K562 (cell line): ENCODE measurements around the gene GAPDHS. TPM values are rescaled to one million over a fixed set of nuclear protein-coding genes. Genes with fewer than 3 reads are reported as not detected.
A peak's percentile ranks its signal among the peaks of the same experiment; 100 is the strongest.

Source experiments
- ATAC-seq: fragments of 200-7000 bp; cut with Tn5 transposase; 3 replicates; pipeline ENCODE4 v1.9.1; 2020; ENCODE audit warnings: moderate library complexity
- BruUV-seq: library from RNA; stranded (reverse); fragments of 400-500 nt; replicated peaks from 2 replicates; lab custom pipeline; 2021; lab: Mats Ljungman, UMichigan
- CTCF ChIA-PET: fragments of 300-600 bp; formaldehyde crosslinking; extraction: SDS; loops from one replicate; lab custom pipeline; 2021; ENCODE audit warnings: low intra/inter-chr PET ratio; lab: Yijun Ruan, JAX
- POLR2A ChIA-PET: fragments of 300-600, 350-650 bp; sonication (Branson Sonifier 250); formaldehyde crosslinking; extraction: SDS; loops from one replicate; lab custom pipeline; 2021; ENCODE audit warnings: antibody characterized with exemption, inconsistent platforms; lab: Yijun Ruan, JAX
- DNase-seq, 4 experiments: peaks; one replicate each; pipeline versions ENCODE4 v3.0.0 to v3.0.0-alpha.2; 2011 to 2018; ENCODE audit warnings: low spot score in 3 of 4, mixed read lengths in 3 of 4; ENCODE audit errors: extremely low read depth in 1 of 4
- FAIRE-seq: peaks from 2 replicates; lab custom pipeline; 2011; peaks lifted over from hg19 to GRCh38; lab: Jason Lieb, UNC
- H2AFZ ChIP-seq: 2 replicates; pipeline ENCODE4 v1.6.0; 2011; ENCODE audit warnings: low read depth, low read length, control low read depth, inconsistent platforms
- H3K27ac ChIP-seq: fragments of 200-600 bp; 3 replicates; pipeline ENCODE4 v1.8.0; 2011; ENCODE audit warnings: low read depth, mild to moderate bottlenecking, control low read depth, inconsistent platforms, low read length, moderate library complexity, mixed read lengths; ENCODE audit errors: extremely low read depth
- H3K27me3 ChIP-seq, 2 experiments: fragments of 300-600 bp in 1 of 2; 2 replicates in 1 of 2; 3 replicates in 1 of 2; pipeline versions ENCODE4 v1.6.0 to v1.8.0; 2011; ENCODE audit warnings: inconsistent platforms in 2 of 2, low read length in 2 of 2, mild to moderate bottlenecking in 1 of 2, mixed read lengths in 1 of 2, moderate library complexity in 1 of 2; ENCODE audit not compliant: control insufficient read depth in 2 of 2, insufficient read depth in 2 of 2
- H3K36me3 ChIP-seq: fragments of 300-600 bp; 3 replicates; pipeline ENCODE4 v1.8.0; 2011; ENCODE audit warnings: mild to moderate bottlenecking, low read length, inconsistent platforms; ENCODE audit not compliant: control insufficient read depth, insufficient read depth
- H3K4me1 ChIP-seq, 2 experiments: fragments of 200-600 bp in 1 of 2; replicated peaks in 1 of 2; 2 replicates in 1 of 2; 3 replicates in 1 of 2; pipeline versions ENCODE4 v1.5.1 to v1.8.0; 2011; ENCODE audit warnings: inconsistent platforms in 2 of 2, low read length in 2 of 2, mild to moderate bottlenecking in 1 of 2, mixed read lengths in 1 of 2, moderate library complexity in 1 of 2; ENCODE audit not compliant: control insufficient read depth in 2 of 2, insufficient read depth in 2 of 2
- H3K4me2 ChIP-seq: 2 replicates; pipeline ENCODE4 v1.6.1; 2011; ENCODE audit warnings: low read length, control low read depth, inconsistent platforms, mixed read lengths; ENCODE audit not compliant: insufficient read depth
- H3K4me3 ChIP-seq: fragments of 200-600 bp; sonication (generic), shearing (Covaris generic); 2 replicates; pipeline ENCODE4 v1.5.1; 2016; ENCODE audit warnings: control low read depth, inconsistent platforms
- H3K79me2 ChIP-seq: fragments of 200-600 bp; 3 replicates; pipeline ENCODE4 v1.8.0; 2011; ENCODE audit warnings: low read length, inconsistent platforms; ENCODE audit not compliant: control insufficient read depth, insufficient read depth
- H3K9ac ChIP-seq, 2 experiments: 2 replicates each; pipeline versions ENCODE4 v1.6.0 to v1.6.1; 2011; ENCODE audit warnings: low read depth in 2 of 2, low read length in 2 of 2, control low read depth in 1 of 2, inconsistent platforms in 1 of 2, mild to moderate bottlenecking in 1 of 2, mixed read lengths in 1 of 2; ENCODE audit not compliant: insufficient read depth in 1 of 2
- H3K9me1 ChIP-seq: one replicate; pipeline ENCODE4 v1.6.0; 2011; ENCODE audit warnings: inconsistent platforms, mild to moderate bottlenecking, low read length, moderate library complexity; ENCODE audit not compliant: control insufficient read depth, insufficient read depth
- H3K9me3 ChIP-seq: replicated peaks from 2 replicates; pipeline ENCODE4 v1.5.1; 2011; ENCODE audit warnings: low read depth, low read length, inconsistent platforms; ENCODE audit not compliant: control insufficient read depth, insufficient read depth
- H4K20me1 ChIP-seq: replicated peaks from 2 replicates; pipeline ENCODE4 v1.6.1; 2011; ENCODE audit warnings: low read length, inconsistent platforms, mixed read lengths; ENCODE audit not compliant: control insufficient read depth, insufficient read depth
- BCOR ChIP-seq: fragments of 450-650 bp; IDR thresholded peaks from 2 replicates; pipeline ENCODE4 v1.6.1; 2016
- GTF2F1 ChIP-seq: IDR thresholded peaks from 2 replicates; pipeline ENCODE4 v1.6.1; 2011; ENCODE audit warnings: low read depth, low read length, improper control_type of control experiment
- KDM4B ChIP-seq, 2 experiments: fragments of 450-650 bp in 1 of 2; sonication (generic) in 1 of 2; IDR thresholded peaks; 2 replicates each; pipeline ENCODE4 v1.6.1; 2016 to 2017; ENCODE audit warnings: borderline replicate concordance in 2 of 2, antibody characterized with exemption in 1 of 2, low read depth in 1 of 2, mild to moderate bottlenecking in 1 of 2
- MEIS2 ChIP-seq: fragments of 450-650 bp; IDR thresholded peaks from 2 replicates; pipeline ENCODE4 v1.6.1; 2014; ENCODE audit warnings: mild to moderate bottlenecking; ENCODE audit not compliant: partially characterized antibody
- NR1H2 ChIP-seq: sonication (generic); formaldehyde crosslinking; IDR thresholded peaks from 2 replicates; pipeline ENCODE4 v1.4.0; 2020; ENCODE audit warnings: mild to moderate bottlenecking, missing genetic modification reagents
- RBM25 ChIP-seq: fragments of 200-400 bp; formaldehyde crosslinking; IDR thresholded peaks from 2 replicates; pipeline ENCODE4 v1.6.1; 2018; ENCODE audit warnings: low read length, low read depth, moderate library complexity; ENCODE audit not compliant: severe bottlenecking
- ZNF146 ChIP-seq: IDR thresholded peaks from one replicate; pipeline ENCODE4 v1.6.1; 2018; ENCODE audit warnings: missing compliant biosample characterization; ENCODE audit not compliant: unreplicated experiment
- WGBS: fragments of 100-300 bp; shearing (Covaris generic); methylation state at CpG from one replicate; pipeline ENCODE4 v1.1.6; 2016; ENCODE audit warnings: low coverage, mixed read lengths; ENCODE audit not compliant: insufficient coverage; ENCODE audit errors: missing lambda C conversion rate; 5-methylcytosine and 5-hydroxymethylcytosine counted together
- in situ Hi-C: fragments of 300-500 bp; cut with MboI; formaldehyde crosslinking; loops from 4 replicates; pipeline ENCODE4 v1.15.0; 2018; ENCODE audit warnings: inconsistent platforms, mixed read lengths
- intact Hi-C: fragments of 100-400 bp; cut with micrococcal nuclease; formaldehyde crosslinking; loops from 2 replicates; pipeline ENCODE4 v1.14.2; 2022
- polyA plus RNA-seq, 8 experiments: library from polyadenylated mRNA; depleted of rRNA in 4 of 8; stranded (reverse) in 5 of 8; unstranded in 3 of 8; fragments of >200 nt; fragmentation: Nextera tagmentation in 2 of 8; fragmentation: Illumina TruSeq in 1 of 8; extraction: Ambion mirVana in 2 of 8; extraction: Trizol in 1 of 8; gene quantifications; 2 replicates each; pipeline versions ENCODE4 v1.2.1 to v1.2.3, GENCODE V29; 2011 to 2014; ENCODE audit warnings: inconsistent platforms in 1 of 8, missing spikeins in 1 of 8
- total RNA-seq, 7 experiments: library from RNA; depleted of rRNA in 6 of 7; stranded (reverse); fragments of >200 nt in 6 of 7; fragmentation: Illumina TruSeq in 2 of 7; extraction: Trizol in 2 of 7; gene quantifications; 2 replicates each; pipeline versions ENCODE4 v1.2.1 to v1.2.3, GENCODE V29; 2011 to 2021; ENCODE audit warnings: low replicate concordance in 1 of 7
- TF ChIP-seq, protein P1 (sequence below): sonication (generic); formaldehyde crosslinking; IDR thresholded peaks from 2 replicates; pipeline ENCODE4 v1.8.0; 2022; ENCODE audit warnings: mild to moderate bottlenecking, missing genetic modification reagents, borderline replicate concordance
- TF ChIP-seq, protein P2 (sequence below): fragments of 450-650 bp; IDR thresholded peaks from 2 replicates; pipeline ENCODE4 v1.6.1; 2017; ENCODE audit warnings: antibody characterized with exemption, mild to moderate bottlenecking

GAPDHS gene
- total and polyA plus RNA-seq, 9 of the 15 experiments (the other 6 are each of a cell fraction or from before 2014, with no cell fraction given), result 0.08 to 0.12 TPM; not detected in 7

DNA sequence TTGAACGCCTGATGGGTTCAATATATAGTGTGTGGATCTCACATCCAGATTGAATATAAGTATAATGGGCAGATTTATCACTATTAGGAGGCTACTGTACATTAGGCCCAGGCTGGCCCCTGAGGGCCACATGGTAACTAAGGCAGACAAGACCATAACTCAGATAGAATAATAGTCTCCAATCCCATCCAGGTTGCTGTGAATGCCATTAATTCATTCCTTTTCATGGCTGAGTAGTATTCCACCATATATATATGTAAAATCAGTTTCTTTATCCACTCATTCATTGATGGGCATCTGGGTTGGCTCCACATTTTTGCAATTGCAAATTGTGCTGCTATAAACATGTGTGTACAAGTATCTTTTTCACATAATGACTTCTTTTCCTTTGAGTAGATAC lies 44.7 kb downstream of the GAPDHS start:
- no peaks in the 10 kb centered on the region for H3K79me2 ChIP-seq
- CTCF ChIA-PET, result no interaction called here
- intact Hi-C loops (no loop called here), in situ Hi-C loops (no loop called here)
- ATAC-seq (no peak), FAIRE-seq (no peak), DNase-seq (no peak)
- POLR2A ChIA-PET, result no interaction called here
- H3K9me3 ChIP-seq, result peaks cover 11% of the 10 kb centered on the region; the same call in 1 of the 2 replicates
- no peaks in the 10 kb centered on the region for H3K36me3 ChIP-seq
- H3K9ac ChIP-seq, result no peak overlapping the region
- no peak overlapping the region for H2AFZ ChIP-seq
- H3K9me1 ChIP-seq, result no peaks in the 10 kb centered on the region
- no peaks in the 10 kb centered on the region for H3K27me3 ChIP-seq
- H3K4me2 ChIP-seq, result no peak overlapping the region
- H4K20me1 ChIP-seq, result no peaks in the 10 kb centered on the region
- no peak for TF ChIP-seq GTF2F1
- TF ChIP-seq, protein P1, sequence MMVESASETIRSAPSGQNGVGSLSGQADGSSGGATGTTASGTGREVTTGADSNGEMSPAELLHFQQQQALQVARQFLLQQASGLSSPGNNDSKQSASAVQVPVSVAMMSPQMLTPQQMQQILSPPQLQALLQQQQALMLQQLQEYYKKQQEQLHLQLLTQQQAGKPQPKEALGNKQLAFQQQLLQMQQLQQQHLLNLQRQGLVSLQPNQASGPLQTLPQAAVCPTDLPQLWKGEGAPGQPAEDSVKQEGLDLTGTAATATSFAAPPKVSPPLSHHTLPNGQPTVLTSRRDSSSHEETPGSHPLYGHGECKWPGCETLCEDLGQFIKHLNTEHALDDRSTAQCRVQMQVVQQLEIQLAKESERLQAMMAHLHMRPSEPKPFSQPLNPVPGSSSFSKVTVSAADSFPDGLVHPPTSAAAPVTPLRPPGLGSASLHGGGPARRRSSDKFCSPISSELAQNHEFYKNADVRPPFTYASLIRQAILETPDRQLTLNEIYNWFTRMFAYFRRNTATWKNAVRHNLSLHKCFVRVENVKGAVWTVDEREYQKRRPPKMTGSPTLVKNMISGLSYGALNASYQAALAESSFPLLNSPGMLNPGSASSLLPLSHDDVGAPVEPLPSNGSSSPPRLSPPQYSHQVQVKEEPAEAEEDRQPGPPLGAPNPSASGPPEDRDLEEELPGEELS, result no peak
- no peak for TF ChIP-seq MEIS2
- TF ChIP-seq KDM4B (IDR thresholded peaks at IDR 0.05; ENCODE audit: borderline replicate concordance in 2 of 2, low read depth in 1 of 2), result no peak
- peak; percentile 35 for TF ChIP-seq RBM25
- 0 out of 2 replicates have a peak, but pooled peaks have one; percentile 10 for TF ChIP-seq BCOR
- peak; percentile 48 for TF ChIP-seq ZNF146 (CRISPR knock-in tag)
- TF ChIP-seq NR1H2 (CRISPR knock-in tag), result no peak
- TF ChIP-seq, protein P2, sequence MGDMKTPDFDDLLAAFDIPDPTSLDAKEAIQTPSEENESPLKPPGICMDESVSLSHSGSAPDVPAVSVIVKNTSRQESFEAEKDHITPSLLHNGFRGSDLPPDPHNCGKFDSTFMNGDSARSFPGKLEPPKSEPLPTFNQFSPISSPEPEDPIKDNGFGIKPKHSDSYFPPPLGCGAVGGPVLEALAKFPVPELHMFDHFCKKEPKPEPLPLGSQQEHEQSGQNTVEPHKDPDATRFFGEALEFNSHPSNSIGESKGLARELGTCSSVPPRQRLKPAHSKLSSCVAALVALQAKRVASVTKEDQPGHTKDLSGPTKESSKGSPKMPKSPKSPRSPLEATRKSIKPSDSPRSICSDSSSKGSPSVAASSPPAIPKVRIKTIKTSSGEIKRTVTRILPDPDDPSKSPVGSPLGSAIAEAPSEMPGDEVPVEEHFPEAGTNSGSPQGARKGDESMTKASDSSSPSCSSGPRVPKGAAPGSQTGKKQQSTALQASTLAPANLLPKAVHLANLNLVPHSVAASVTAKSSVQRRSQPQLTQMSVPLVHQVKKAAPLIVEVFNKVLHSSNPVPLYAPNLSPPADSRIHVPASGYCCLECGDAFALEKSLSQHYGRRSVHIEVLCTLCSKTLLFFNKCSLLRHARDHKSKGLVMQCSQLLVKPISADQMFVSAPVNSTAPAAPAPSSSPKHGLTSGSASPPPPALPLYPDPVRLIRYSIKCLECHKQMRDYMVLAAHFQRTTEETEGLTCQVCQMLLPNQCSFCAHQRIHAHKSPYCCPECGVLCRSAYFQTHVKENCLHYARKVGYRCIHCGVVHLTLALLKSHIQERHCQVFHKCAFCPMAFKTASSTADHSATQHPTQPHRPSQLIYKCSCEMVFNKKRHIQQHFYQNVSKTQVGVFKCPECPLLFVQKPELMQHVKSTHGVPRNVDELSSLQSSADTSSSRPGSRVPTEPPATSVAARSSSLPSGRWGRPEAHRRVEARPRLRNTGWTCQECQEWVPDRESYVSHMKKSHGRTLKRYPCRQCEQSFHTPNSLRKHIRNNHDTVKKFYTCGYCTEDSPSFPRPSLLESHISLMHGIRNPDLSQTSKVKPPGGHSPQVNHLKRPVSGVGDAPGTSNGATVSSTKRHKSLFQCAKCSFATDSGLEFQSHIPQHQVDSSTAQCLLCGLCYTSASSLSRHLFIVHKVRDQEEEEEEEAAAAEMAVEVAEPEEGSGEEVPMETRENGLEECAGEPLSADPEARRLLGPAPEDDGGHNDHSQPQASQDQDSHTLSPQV, result no peak
- H3K27ac ChIP-seq, result no peak overlapping the region
- H3K4me3 ChIP-seq, result no peak overlapping the region
- no TSS peak for BruUV-seq
- no peaks in the 10 kb centered on the region for H3K4me1 ChIP-seq
- WGBS, result 0% methylated on average over 1 of the region's 1 CpG
